ENCODE measurements around the gene ARHGAP11A.

ARHGAP11A gene

DNA sequence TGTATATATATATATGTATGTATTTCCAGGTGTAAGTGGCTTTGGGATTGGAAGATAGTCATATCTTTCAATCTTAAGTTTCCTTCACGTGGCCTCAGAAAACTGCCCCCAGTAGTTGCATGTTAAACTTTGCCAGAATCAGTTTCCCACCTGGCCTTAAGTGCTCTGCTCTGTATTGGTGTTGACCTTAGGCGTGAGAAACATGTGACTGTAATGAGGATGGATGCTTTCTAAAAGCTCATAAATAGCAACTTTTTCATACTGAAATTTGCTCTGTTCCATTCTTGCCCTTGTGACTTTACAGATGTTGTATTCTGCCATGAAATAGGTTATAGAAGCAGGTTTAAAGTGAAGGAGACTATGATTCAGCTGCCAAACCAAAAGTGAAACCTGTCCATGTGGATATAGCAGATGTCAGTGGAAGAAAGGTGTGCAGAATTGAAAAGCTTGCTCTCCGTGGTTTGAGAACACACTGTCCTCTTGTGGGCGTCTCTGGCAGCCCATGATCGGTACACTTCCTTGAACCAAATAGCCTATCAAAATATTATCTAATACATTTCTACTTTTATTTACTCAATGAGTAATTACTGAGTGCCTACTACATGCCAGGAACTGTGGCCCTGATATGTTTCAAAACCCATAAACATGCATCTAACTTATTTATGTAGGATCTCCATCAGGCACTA, 42.0 kb downstream of the ARHGAP11A start:
- DNase-seq = no peak

DNA sequence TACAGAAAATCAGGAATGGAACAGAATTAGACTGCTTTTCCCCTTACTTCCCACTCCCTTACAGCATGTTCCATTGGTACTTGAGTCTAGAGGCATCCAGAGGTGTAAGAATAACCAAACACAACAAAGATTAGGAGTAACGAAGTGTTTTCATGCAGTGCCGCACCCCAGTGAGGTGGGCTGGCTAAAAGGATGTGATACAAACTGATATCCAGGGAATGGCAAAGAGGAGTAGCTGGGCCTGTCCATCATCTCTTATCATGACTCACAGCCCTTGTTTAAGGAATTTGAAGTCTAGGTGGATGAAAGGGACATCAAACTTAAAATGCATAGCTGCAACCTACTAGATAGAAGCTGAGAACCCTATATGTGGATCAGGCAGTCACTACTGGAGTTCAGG, 42.6 kb downstream of the ARHGAP11A start:
- DNase-seq = no peak

DNA sequence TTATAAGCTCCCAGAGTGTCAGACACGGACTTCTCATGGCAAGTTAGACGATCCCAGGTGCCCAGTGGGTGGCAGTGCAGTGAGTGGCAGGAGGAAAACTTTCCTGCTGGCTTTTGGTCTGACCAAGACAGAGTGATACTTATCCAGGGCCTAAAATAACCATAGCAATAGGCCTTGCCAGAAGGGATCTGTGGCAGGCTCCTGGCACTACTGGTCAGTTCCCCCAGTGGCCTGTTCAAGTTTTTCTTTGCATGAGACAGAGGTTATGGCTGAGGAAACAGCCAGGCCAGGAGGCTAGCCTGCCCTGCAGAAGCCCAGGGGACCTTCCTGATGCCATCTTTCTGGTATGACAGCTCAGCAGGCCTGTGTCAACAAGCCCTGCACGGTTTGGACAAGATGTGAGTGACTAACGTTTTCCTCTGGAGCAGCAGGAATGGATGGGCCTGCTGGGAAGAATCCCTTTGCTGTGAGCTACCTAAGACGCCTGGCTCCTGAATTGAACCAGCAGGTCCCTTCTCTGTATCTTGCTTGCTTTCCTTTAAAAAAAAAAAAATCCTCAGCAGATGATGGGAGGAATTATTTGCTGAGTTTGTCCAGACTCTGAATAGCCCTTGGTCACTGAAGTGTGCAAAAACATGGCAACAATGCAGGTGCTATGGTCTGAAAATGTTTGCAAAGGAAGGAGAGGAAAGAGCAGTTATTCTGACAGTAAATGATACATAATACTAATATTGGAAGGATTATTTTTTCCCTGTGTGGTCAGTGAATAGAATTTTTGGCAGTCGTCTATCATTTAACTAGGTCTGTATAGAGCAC, 44.2 kb downstream of the ARHGAP11A start:
- DNase-seq = no peak

DNA sequence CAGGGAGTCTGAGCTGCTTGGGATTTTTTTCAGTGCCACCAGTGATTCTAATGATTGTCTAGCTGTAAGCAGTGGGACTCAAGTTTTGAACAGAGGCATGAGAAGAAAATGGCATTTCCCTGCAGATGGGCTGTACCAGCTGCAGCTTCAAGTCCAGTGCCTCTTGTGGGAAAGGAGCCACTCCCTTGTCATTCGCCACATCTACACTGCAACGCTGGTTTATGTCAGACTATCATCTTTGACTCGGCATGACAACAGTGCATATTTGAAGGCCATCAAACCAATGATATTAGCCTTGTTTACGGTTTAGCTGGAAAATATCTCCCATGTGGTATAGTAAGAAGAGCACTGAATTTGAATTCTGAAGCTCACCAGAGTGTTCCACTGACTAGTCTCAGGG, 48.4 kb downstream of the ARHGAP11A start:
- DNase-seq = no peak

DNA sequence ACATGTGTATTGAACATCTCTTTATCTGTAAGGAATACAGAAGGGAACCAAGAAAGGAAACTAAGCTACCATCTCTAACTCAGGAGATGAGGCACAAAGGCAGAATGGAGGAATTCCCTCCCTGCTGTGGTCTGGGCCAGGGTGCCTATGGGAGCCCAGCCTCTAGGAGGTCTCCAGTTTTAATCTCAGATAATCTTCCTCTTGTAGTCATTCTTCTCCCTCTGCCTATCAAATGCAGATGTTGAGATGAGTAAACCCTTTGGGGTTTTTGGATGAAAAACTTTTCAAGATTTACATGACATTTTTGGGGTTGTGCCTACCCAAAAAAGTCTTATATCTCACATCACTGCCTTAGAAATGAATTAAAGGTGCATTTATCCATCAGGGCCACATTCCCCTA, 49.5 kb downstream of the ARHGAP11A start:
- no peak for DNase-seq

DNA sequence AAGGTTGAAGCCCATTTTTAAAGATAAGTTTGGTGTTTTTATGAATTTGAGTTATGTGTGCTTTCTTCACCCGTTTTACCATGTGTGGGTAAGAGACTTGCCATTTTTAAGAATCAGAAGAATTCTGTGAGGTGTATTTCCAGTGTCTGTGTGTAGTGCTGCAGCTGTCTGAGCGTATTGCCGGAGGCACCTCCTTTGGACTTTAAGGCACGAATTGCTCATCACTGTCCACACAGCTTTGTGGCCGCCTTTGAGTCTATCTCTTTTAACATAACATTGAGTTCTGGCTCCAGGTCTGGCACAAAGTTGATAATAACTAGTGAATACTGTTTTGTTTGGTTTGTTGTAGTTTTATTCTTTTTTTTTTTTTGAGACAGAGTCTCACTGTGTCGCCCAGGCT, 52.0 kb downstream of the ARHGAP11A start:
- DNase-seq = no peak

DNA sequence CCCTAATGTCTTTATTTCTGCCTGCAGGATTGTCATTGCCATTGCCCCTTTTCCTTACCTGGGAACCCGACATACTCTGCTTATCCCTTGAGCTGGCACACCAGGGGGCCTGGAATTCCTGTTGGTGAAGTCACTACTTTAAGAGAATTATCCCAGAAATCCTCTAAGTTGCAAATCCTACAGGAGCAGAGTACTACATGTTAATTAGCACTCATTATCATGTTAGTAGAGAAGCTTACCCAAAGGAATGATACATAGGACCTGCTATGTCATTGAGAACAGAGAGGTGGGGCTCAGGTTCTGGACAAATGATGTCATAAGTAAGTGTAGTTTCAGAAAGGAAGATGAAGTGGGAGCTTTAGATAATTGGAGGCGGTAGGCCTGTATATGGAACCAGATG, 53.6 kb downstream of the ARHGAP11A start:
- no peak for DNase-seq

DNA sequence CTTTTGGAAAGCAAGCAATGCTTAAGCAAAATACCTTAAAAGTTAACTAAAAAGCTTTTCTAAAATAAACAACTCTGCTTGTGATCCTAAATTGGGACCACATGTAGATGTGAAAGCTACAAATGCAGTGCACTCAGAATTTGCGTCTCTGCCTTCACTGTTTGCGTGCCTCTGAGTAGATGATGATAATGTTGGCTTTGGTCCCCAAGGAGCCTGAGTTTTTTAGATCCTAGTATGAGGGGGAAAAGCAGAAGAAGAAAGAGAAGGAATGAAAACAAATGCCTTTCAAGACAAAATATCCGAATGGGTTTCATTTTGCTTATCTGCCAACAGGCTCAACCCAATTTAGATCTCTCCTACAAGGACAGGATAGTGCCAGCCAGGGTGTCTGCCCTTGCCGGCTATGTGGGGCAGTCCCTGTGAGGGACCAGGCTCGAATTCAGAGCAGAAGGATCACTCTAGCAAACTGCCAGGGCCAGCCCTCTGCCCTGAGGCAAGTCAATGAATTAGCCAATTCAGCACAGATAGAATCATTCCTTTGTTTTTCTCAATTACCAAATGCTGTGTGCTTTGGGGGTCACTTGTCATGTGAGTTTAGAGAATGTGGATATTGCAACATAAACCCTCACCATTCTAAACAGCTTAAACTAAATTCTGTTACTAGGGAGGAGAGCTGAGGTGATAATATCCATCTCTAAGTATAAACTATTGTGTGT, 54.8 kb downstream of the ARHGAP11A start:
- DNase-seq = no peak

DNA sequence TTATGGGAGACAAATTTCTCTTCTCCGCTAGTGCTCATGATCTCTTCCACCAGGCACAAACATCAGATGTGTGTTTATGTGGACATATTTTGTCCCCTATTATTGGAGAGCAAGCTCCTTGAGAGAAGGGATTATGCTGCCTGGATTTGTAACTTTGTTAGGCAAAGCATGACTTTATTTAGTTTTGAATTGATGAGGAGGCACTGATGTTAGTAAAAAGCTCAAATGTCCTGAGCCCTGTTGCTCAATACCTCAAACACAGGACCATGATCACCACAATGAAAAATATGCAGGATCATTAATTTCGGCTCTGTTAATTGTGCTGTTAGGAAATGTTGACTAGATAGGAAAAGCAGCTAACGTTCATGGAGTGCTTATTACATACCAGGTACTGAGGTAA, 55.3 kb downstream of the ARHGAP11A start:
- DNase-seq = no peak

DNA sequence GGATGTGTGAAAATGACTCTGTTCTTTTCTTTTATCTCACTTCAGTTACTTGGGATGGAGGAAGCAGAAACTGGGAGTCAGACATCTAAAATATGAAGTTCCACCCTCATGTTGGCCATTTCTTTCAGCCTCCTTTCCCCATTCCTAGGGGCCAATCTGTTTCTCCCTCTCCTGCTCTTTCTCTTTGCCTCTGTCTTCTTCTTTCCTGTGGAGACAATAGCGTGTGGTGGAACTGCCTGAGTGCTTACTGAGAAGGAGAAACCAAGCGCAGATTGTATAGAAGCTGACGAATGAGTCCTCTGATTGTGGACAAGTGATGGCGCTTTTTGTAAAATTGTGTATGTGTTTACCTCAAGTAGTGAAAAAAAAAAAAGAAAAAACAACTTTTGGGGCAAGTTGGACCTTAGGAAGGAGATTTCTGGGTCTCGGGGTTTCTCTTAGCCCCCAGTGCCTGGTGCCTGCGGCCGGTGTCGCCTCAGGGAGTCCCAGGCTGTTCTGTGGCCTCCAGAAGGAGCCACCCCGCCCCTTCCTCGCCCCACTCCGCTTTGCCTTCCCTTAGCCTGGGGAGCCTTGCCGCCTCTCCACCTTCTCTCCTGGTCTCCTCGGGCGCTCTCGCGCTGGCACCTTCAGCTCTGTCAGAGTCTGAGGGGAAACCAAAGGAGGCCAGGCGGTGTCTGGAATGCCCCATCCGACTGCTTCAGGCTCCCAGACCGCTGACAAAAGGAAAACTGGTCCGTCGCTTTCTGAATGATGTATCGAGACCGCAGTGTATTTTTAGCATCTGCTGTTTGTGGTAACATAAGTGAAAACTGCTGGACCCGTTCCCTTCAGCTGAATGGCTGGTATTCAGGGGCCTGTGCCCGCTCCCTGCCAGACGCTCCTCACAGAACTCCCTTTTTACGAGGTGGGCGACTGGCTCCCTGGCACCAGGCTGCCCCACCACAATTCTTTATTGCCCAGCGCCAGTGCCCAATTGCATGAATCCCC, 56.3 kb downstream of the ARHGAP11A start:
- DNase-seq = no peak

DNA sequence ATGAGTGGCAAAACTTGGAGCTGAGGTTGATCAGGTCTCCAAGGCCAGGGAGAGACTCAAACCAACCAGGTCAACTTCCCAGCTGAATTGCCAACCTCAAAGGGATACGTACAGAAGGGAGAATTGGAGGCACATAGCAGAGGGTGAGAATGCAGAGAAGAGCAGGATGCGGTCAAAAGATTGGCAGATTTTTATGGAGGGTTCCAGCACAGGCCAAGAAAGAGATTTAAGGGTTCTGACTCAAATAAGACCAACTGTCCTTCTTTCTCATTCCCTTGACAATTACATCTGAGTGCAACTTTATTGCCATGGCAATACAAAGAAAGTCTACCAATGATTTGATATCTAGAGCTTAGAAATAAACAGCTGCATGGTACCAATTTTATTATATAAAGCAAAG, 59.4 kb downstream of the ARHGAP11A start:
- DNase-seq = no peak

DNA sequence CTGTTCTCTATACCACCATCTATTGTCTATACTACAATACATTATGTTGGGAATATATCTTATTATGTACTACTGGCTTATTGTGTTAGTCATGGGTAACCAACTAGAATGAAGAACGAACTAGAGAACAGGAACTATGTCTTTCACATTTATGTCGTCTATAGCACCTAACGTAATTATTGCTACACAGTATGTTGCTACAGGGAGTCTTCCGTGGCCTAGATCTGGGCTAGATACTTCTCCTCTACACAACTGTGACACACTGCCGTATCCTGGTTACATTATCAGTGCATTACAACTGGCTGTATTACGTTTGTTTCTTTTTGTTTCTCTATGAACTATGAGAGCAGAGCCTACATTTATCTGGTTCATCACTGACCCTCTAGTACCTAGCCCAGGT, 60.2 kb downstream of the ARHGAP11A start:
- no peak for DNase-seq

DNA sequence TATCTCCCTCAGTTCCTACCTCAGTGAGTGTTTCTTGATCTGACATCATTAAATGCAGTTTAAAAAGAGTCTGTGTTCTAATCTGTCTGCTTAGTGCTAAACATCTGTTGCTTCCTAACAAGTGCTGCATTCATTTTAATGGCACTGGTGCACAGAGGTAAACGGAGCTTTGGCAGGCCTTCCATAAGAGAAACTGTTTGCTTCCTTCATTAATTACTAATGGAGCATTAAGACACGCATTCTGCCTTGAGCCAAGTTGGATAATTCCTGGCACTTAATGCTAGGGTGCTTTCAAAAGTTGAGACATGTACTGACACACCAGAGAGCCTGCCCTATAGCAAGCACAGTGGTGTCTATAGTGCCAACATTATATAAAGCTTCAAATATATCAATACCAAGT, 60.9 kb downstream of the ARHGAP11A start:
- DNase-seq = no peak

DNA sequence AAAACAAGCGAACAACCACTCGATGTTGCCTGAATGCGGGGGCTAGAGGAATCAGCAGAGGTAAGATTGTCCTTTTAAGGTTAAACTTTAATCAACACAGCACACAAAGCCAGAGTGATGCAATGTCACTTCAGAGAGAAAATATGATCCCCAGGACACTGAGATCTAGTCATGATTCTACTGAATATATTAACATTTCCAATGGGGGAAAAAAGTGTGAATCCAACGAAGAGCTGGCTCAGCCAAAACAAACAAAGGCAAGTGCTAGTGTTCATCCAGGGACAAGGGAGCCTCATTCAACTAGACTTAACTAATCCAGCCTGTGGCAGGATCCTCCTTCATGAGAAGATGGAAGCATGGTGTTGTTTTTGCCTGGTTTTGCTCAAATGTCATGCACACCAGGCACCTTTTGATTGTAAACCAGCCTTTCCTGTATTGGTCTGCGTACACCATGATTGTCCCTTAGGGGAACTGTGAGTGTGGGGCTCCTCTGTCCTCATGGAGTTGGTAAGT, 62.0 kb downstream of the ARHGAP11A start:
- no peak for DNase-seq

DNA sequence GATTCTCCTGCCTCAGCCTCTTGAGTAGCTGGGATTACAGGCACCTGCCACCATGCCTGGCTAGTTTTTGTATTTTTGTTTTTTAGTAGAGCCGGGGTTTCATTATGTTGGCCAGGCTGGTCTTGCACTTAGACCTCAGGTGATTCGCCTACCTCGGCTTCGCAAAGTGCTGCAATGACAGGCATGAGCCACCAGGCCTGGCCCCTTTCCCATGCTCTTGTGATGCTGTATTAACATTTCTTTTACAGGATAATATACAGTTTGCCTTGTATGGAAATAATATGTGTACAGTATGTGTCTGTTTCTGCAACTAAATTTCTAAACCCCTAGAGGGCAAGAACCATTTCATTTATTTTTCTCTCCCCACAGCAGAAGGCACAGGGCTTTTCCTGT, 64.0 kb downstream of the ARHGAP11A start:
- DNase-seq = no peak

DNA sequence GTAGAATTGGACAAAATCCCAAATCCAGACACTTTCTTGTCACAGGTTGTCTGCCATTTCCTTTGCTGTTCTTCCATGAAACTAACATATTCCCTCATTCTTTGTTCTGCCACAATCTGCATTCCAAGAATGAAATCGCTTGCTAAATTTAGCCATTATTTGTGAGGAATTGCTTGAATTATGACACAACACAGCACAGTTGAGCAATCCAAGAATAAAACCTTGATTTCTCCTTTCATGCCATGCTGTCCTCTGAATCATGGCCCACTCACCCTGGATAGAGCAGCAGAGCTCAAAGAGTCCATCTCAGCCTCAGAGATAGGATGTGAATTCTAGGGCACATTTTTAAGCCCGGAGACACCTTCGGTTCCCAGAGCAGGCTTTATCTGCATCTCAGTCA, 67.3 kb downstream of the ARHGAP11A start:
- DNase-seq = no peak

DNA sequence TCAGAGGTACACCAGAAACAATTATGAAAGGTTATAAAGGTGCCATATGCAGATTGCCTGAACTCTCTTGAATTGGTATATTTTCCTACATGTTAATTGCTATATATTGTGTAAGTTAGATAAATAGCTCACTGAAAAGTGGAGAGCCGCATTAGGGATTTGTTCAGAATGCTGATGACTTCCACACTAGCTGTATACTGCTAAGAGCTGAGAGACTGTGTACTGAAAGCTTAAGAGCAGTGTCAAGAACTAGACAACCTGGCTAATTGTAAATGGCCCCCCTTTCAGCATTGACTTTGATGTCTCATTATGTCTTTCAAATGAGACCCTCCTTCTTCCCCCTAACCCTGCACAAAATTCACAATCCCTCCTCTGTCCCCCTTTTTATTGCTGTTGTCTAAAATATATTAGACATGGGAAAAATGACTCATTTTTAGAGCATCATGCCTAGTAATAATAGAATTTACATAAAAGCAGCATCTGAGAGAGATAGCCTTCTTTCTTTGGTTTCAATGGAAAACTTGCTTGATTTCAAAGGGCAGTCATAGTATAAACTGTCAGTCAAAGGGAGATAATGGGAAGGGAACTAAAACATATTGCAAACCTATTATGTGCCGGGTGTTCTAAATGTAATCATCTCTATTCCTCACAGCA, 67.8 kb downstream of the ARHGAP11A start:
- no peak for DNase-seq

DNA sequence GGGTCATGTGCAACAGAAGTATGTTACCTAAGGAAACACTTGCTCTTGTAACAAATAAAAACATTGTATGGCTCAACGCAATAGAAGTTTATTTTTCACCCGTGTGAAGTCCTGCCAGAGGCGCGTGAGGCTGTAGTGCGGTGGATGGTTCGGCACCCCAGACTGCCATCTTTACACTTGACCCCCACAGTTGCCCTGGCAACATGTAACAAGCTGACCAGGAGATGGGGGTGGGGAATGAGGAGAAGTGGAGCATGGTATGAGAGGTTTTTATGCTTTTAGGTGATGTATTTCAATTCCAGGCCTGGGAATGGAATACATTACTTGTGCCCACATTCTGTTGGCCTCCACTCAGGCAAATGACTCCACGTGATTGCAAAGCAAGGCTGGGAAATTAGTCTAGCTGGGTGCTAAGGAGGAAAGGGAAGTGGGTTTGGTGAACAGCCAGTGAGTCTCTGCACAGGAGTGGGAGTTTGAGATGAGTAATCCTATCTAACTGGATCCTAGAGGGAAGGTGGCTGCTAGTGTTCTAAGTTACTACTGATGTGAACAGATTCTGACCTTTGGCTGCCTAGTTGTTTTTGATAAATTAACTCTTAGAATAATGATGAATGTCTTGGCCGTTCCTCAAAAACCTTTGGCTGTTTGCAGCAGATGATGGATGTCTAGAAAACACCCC, 68.7 kb downstream of the ARHGAP11A start:
- no peak for DNase-seq

DNA sequence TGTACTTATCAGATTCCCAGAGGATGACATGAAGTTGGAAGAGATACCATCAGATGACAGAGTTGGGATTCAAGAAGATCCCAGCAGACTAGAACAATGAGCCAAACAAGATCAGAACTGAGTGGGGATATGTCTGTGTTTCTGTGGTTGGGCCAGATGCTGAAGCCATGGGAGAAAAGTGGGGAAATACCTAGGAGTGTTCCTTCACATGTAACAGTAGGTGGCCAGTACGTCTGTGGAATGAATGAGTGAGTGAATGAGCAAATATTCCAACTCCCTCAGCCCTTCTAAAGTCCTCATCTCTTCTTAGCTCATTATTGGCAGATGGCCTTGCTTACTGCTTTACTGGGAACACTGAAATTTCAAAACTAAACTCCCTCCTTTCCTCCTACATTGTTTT, 70.3 kb downstream of the ARHGAP11A start:
- no peak for DNase-seq

DNA sequence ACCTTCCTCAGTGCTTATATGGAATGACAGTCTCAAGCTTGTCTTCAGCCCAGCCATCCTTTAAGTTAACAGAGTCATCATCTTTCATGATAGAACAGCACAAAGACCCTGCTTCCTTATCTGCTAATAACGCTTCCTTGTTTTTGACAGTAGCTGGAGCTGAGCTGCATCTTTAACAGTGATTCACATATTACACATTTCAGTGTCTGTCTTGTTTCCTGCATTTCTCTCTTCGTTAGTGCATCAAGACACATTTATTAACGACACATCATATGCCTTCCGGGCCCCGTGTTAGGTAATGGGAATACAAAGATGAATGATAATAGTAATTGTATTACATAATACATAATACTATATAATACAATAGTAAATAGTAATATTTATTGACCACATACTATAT, 72.3 kb downstream of the ARHGAP11A start:
- no peak for DNase-seq

DNA sequence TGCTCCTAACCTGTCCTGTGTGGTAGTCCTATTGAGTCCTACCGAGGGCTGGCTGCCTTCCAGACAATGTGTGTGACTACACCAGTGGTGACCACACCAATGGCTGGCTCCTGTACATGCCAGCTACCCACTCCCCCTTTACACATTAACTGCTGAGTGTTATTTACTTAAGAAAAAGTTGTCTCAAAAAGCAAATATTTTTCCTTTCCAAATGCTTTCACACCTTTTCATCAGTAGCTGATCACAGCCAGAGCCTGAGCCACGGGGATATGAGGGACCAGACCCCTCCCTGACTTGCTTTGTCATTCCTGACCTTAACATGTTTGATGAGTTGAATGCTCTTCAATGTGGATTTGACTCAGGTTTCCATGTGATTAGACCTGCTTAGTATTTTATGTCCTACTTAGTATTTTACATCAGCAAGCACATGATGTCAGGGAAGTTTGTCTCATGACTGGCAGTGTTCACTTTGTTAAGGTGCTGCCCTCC, 72.9 kb downstream of the ARHGAP11A start:
- no peak for DNase-seq
